ENCODE data around the gene PIP4K2B.

- TF ChIP-seq CTCF (IDR thresholded peaks at IDR 0.05) (no peak), POLR2A (IDR thresholded peaks at IDR 0.05) (no peak)
Observed at GRCh38 chr17:38740044-38740443, 59.3 kb downstream of the PIP4K2B start.

Data from sigmoid colon (tissue), 3 donors.